HEK293T (cell line): Measurements from ENCODE around the gene CNKSR3.

ENCODE experiments used
- ARNT ChIP-seq: fragments of 450-650 bp; IDR thresholded peaks from 2 replicates; pipeline ENCODE4 v1.6.1; 2017; ENCODE audit warnings: mild to moderate bottlenecking
- BHLHE40 ChIP-seq: fragments of 450-650 bp; IDR thresholded peaks from 2 replicates; pipeline ENCODE4 v1.6.1; 2016; ENCODE audit warnings: mild to moderate bottlenecking, moderate library complexity, borderline replicate concordance
- CTBP1 ChIP-seq: fragments of 450-650 bp; IDR thresholded peaks from 2 replicates; pipeline ENCODE4 v1.6.1; 2016; ENCODE audit warnings: borderline replicate concordance
- ELF4 ChIP-seq: fragments of 450-650 bp; IDR thresholded peaks from 2 replicates; pipeline ENCODE4 v1.6.1; 2017; ENCODE audit warnings: antibody characterized with exemption
- FOXK2 ChIP-seq: fragments of 450-650 bp; IDR thresholded peaks from 2 replicates; pipeline ENCODE4 v1.6.1; 2016; ENCODE audit warnings: mild to moderate bottlenecking
- FOXM1 ChIP-seq: fragments of 450-650 bp; IDR thresholded peaks from 2 replicates; pipeline ENCODE4 v1.6.1; 2017; ENCODE audit warnings: mild to moderate bottlenecking, borderline replicate concordance
- HDGF ChIP-seq: fragments of 450-650 bp; IDR thresholded peaks from 2 replicates; pipeline ENCODE4 v1.6.1; 2017; ENCODE audit warnings: antibody characterized with exemption, borderline replicate concordance
- L3MBTL2 ChIP-seq: fragments of 450-650 bp; conservative IDR thresholded peaks from 2 replicates; pipeline ENCODE4 v1.6.1; 2016; ENCODE audit warnings: mild to moderate bottlenecking
- NFRKB ChIP-seq: fragments of 450-650 bp; IDR thresholded peaks from 2 replicates; pipeline ENCODE4 v1.6.1; 2016; ENCODE audit warnings: mild to moderate bottlenecking, moderate library complexity
- SP1 ChIP-seq: fragments of 450-650 bp; IDR thresholded peaks from 2 replicates; pipeline ENCODE4 v1.6.1; 2017
- SUZ12 ChIP-seq: fragments of 450-650 bp; IDR thresholded peaks from 2 replicates; pipeline ENCODE4 v1.6.1; 2016; ENCODE audit warnings: mild to moderate bottlenecking
- ZNF384 ChIP-seq: fragments of 450-650 bp; IDR thresholded peaks from 2 replicates; pipeline ENCODE4 v1.6.1; 2016

DNA sequence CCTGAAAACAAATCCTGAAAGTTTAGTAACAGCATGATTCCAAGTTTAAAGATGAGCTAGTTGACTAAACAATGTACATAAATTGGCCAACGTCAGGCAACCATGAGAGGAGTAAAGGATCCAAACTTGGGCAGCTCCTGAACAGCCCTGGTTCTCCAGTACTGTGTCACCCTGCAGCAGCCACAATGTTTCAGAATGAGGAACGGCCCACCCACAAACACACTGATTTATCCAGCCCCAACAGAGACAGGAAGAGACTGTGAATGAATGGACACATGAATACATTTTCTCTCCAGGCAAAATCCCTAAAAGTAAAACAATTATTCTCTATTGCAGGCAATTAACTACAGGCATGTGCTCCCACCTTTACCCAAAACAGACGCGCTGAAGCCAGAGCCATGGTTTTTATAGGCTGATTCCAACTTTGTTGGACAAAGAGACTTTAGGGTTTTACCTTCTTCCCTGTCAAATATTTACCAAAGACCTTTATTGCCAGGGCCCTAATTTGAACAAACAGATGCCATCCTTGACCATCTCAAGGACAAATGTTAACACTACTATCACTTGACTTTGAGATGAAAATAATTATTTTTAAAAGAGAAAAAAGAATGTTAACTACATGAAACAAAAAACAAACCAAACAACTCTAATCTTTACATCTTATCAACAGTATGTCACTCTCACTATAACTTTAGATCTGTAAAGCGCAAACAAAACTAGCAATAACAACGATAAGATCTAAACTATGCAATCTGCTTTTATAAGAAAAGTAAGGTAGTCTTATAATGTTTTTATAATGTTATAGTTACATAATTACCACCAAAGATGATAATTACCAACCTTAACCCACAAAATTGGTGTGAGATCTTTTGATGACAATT is 22.9 kb downstream of the CNKSR3 start:
- TF ChIP-seq ARNT (no peak), SP1 (no peak), FOXM1 (no peak), ELF4 (no peak), CTBP1 (no peak), NFRKB (no peak), SUZ12 (no peak), BHLHE40 (no peak), ZNF384 (no peak), L3MBTL2 (no peak), FOXK2 (no peak), HDGF (no peak)
